NCI-H1417 treated with DMSO at 0.1 percent for 48 hours (cell line): ENCODE data around the gene CBX3.
"Not testable (repeated sequence)": the region's sequence is repeated elsewhere in the genome, so short reads cannot be mapped to it uniquely, and the experiment has no call there.

Experiments used
- DNase-seq: peaks from one replicate; lab custom pipeline; 2025; lab: John Stamatoyannopoulos, UW

CBX3 gene

DNA sequence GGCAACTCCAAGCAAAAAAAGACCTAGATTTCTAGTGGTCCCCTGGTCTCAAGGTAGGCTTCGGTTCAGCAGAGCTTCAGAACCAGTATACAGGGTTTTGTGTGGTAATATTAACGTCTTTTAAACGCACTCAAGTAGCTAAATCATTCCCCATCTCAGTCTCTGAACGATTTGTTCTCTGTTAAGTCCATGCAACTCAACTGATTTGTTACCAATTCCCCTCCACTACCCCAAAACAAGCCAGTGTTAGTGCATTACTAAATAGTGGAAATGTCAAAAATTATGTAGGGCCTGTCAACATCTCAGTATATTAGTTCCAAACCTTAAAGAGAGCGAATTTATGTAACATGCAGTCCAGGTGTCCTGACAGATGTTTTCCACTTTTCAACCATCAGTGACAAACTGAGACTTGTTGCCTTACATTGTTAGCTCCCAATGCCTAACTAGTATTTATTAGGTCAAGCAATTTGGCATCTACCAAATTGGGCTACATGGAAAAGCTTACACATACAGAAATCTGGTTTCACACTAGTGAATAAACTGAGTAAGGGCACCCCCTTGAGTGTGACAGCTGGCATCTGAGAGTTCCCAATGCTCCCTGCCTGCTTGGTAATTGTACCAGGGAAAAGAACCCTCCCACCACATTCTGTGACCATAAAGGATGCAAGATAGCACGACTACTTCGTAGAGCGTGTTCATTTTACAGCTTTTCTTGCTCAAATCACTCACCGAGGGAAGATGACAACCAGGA is 13.2 kb upstream of the CBX3 start:
- no peak for DNase-seq

DNA sequence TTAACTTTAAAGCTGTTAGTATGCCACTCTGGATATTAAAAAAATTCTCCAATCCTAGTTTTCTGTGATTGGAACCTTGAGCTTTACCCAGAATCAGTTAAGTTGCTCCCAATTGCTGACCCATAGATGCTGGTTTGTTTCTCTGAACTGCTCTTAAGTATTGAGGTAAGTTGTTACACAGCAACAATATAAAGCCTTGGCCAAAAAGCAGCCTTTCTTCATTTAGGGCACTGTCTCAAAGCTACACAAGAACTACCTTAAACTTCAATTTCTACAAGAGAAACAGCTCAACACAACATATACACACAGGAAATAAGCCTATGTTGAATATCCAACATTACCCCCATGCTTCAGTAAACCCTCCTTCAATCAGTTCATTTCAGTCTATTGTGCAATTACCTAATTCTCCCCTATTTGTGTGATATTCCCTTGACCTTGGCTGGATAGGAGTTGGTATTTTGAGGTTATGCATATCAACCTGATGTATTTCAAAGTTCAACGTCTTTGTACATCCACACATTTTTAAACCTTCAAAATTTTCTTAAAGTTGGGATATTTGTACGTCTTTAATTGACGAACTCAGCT is 12.5 kb upstream of the CBX3 start:
- DNase-seq: no peak

- no peak for DNase-seq
Measured at GRCh38 chr7:26189697-26190096, 11.8 kb upstream of the CBX3 start.

DNA sequence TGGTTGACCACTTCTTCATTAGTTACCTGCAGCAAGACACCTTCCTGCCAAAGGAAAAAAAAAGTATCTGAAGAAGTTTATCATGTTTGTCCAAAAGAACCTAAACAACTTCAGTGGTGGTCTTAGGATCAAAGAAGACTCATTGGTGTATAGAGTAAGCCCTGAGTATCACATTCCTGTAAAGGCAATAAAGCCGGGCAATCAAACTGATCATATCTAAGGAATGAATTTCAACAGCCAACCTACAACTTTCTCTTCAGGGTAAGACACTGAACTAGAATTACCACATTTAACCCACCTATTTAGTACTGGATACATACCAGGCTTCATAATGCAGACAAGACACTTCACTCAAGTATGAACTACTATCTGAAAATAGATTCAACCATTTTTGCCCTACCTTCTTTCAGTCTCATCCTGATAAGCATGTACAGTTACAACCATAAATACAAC is 11.1 kb upstream of the CBX3 start:
- no peak for DNase-seq

DNA sequence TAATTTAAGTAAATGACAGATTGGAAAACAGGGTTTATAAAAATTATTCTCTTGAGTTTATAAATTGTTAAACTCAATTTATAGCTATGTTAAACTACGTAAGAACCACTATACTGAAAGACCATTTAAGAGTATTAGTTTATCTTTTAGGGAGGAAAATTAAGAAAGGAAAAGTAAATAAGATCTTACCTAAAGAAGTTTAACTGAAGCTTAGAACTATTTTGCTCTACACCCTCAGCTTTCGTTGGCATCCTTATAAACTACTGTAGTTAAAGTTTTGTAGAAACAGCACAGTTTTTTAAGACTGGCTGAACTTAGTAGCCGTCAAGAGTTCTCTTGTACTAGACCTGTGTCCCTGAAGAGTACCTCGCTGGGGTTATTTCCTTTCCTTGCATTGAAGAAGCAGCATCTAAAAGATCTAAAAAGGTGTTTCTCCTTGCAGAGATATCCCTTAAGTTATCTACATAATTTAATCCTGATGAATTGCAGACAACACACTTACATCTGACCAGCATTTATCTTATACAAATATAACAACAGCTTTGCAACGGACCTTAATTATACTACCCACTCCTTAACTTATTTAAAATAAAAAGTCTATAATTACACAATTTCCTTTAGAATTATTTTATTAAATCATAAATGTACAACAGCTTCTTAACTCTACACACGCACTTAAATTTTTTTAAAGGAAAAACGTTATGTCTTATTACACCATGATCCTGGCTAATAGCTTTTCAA is 10.1 kb upstream of the CBX3 start:
- DNase-seq: no peak

DNA sequence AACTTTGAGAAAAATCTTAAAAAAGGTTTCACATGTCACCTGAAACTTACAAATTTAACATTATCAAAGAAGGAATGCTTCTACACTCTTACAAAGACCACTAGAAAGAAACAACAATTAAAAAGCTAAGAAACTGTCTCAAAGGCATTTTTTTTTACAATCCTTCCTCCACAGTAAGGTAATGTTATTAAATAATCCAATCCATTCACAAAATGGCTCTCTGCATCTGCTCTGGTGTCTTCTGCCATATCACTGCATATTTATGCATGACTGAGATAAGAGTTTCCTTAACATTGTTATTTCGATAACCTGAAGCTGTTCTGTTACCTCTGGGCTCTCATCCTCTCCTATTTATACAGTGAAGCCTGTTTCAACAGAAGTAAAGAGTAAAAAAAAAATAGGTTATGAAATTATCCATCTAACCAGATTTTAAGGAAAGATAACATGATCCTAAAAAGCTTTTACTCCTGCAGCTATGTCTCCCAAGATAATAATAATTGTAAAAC is 9.5 kb upstream of the CBX3 start:
- no peak for DNase-seq

GRCh38 chr7:26192485-26193087 is 9.0 kb upstream of the CBX3 start:
- DNase-seq: no peak

GRCh38 chr7:26193432-26194207 is 7.9 kb upstream of the CBX3 start:
- DNase-seq: no peak

DNA sequence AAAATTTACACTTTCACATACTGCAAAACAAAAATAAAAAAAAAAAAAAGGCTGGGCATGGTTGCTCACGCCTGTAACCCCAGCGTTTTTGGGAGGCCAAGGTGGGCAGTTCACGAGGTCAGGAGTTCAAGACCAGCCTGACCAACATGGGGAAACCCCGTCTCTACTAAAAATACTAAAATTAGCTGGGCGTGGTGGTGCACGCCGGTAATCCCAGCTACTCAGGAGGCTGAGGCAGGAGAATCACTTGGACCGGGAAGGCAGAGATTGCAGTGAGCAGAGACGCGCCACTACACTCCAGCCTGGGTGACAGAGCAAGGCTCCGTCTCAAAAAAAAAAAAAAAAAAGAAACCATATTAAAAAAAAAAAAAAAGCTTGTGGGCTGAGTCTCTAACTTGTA is 6.8 kb upstream of the CBX3 start:
- not testable (repeated sequence) for DNase-seq

DNA sequence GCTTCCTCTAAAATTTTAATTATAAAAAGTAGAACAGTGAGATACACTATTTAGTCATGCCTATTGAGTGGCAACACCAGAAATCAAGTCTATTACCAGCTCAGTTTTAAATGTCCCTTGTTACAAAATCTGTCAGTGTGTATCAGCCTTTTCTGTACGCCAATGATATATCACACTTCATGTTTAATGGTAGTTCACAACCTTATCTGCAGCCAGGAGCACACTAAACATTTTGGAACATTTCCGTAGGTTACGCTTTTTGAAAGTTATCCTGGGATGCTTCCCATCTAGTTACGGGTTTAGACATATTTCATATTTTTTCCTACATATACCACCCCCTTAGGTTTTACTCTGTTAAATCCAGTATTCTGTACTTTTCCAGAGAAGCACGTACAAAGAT is 6.4 kb upstream of the CBX3 start:
- DNase-seq: no peak

- no peak for DNase-seq
Measured at GRCh38 chr7:26195867-26196657, 5.5 kb upstream of the CBX3 start.

DNA sequence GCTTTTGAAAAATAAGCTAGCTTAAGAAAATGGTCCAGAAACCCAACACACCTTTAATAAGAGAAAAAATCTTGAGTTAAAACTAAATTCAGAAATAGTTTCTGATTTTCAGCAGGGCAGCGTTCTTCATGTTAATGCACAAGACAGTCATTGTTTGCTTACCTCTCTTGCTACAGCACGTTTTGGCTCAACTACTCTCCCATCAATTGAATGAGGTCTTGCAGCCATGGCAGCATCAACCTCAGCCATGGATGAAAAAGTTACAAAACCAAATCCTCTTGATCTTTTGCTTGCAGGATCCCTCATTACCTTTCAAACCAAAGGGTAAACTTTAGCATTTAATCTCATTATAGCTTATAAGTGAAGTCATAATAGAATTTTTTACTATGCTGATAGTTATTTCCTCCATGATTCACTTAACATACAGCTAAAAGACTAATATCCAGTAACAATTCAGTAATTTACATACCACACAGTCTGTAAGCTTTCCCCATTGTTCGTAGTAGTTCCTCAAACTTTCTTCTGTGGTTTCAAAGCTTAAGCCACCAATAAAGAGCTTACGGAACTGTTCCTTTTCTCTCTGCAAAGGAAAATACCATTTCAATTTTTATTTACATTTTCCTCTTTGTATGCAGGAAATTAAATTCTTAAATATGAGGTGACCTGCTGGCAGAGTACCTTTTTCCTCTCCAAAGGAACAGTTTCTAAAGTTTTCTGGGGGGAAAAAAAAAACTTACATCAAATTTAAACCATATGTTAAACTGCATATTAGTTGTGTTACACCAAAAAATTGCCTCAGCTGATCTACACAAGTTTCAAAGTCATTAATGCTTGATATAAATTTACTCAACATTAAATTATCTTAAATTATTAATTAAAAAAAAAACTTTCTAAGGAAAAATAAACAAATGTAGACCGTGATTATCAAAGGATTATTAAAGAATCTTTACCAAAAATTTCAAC is 4.1 kb upstream of the CBX3 start:
- DNase-seq: no peak

DNA sequence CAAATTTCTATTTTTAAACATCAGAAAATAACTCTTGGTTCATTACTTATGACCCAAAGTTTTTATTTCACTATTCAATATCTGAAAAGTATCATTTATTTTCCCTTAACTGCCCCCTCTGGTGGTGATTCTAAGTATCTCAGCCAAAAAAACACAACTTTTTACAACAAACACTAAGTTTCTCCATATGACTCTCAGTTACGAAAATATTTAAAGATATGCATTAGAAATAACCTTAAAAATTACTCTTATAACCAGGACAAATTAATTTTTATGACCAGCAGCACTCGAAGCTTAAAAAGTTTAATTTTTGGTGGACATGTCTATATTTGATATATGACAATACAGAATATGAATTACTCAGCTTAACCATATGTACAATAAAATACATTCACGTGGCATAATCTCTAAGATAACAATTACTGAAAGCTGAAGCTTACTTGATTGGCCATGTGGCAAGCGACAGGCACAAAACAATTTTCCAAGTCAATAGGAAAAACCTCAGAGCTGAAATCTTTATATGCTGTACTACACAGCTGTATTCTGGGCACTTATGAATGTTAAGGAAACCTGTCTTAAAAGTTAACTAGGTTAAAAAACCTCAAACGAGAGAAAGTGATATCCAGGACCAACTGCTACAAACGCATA is 3.3 kb upstream of the CBX3 start:
- no peak for DNase-seq

DNA sequence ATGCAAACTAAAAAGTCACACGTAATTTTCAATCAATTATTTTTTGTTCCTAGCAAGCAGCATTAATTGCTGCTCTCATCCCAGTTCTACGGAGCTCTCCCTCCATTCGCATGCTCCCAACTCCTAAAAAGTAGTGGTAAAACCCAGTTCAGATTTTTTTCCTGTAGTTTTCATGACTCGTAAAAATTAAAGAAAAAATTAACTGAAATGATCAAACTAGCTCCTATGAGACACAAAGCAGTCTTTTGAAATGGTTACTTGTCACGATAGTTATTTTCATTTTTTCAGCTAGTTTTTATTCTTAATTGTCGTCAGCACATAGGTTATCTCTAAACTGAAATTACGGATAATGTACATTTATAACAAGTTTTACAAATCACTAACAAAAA is 2.8 kb upstream of the CBX3 start:
- DNase-seq: no peak

GRCh38 chr7:26199301-26200037 is 2.1 kb upstream of the CBX3 start:
- no peak for DNase-seq

DNA sequence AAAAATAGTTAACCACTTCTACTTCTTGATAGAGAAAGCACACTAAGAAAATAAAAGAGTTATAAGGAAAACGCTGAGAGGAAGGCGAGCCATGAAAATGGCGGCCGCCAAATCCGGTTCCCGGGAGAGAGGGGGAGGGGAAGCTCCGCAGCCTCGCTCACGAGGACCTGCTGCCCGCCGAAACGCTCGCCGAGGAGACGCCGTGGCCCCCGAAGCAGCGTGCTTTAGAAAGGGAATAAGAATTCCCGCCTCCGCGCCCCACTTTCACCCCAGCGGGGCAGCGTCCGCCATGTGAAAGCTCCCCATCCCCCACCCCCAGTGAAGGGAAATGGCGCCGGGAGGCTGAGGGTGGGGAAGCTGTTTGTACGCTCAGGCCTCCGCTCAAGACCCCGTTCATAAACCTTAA is 1.5 kb upstream of the CBX3 start:
- no peak for DNase-seq

DNA sequence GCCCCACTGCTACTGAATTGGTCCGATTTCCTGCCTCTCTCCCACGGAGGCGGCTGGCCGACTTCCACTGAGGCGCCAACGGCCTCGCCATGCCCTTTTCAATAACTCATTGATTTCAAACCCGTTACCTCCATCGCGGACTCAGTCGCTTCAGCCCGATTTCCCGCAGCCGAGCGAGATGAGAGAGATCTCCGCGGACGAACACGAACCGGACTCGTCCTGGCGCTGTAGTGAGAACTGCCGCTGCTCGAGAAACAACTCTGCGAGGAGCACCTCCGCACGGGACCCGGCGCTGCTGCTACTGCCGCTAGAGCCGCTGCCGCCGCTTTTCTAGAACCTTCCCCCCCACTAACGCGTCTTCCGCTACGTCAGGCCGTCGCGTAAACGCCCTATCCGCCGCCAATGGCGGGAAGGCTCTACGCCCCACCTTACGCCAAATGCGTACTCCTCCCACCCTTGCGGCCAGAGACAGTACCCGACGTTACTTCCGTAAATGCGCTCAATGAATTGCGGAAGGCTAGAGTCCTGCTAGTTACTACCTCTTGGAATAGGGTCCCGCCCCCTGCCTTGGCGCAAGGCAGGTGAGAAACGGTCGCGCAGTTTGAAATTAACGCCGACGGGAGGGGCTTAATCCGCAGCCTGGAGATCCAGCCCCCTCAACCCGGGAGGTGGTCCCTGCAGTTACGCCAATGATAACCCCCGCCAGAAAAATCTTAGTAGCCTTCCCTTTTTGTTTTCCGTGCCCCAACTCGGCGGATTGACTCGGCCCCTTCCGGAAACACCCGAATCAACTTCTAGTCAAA is 900 bp upstream of the CBX3 start, which contains the start of gene HNRNPA2B1:
Gene HNRNPA2B1 (minus strand): TSS at position 303 of the 803 bp plus-strand sequence. CDS start 169 bp downstream, at position 134.
- DNase-seq: peak; percentile 98
